GM21619 (cell line): ENCODE measurements around the gene SHISA9.

Experiments used
- ATAC-seq: cut with Tn5 transposase; IDR thresholded peaks from one replicate; pipeline ENCODE4 v1.9.1; 2021; ENCODE audit not compliant: unreplicated experiment

Gene SHISA9

GRCh38 chr16:13064821-13065220 is 163.4 kb downstream of the SHISA9 start:
- ATAC-seq, result no peak

GRCh38 chr16:13067648-13068047 is 166.2 kb downstream of the SHISA9 start:
- no peak for ATAC-seq

GRCh38 chr16:13068912-13069583 is 167.7 kb downstream of the SHISA9 start:
- no peak for ATAC-seq

- ATAC-seq, result no peak
Measured at GRCh38 chr16:13070268-13070667, 168.9 kb downstream of the SHISA9 start.

- ATAC-seq, result no peak
Measured at GRCh38 chr16:13076878-13077277, 175.5 kb downstream of the SHISA9 start.

GRCh38 chr16:13077816-13078215 is 176.4 kb downstream of the SHISA9 start:
- no peak for ATAC-seq

GRCh38 chr16:13080531-13080930 is 179.1 kb downstream of the SHISA9 start:
- ATAC-seq, result no peak

GRCh38 chr16:13081825-13082331 is 180.5 kb downstream of the SHISA9 start:
- no peak for ATAC-seq

- ATAC-seq, result no peak
Measured at GRCh38 chr16:13083681-13084080, 182.3 kb downstream of the SHISA9 start.

GRCh38 chr16:13084331-13084730 is 182.9 kb downstream of the SHISA9 start:
- no peak for ATAC-seq

GRCh38 chr16:13093661-13094060 is 192.3 kb downstream of the SHISA9 start:
- no peak for ATAC-seq

- ATAC-seq, result no peak
Measured at GRCh38 chr16:13095061-13095460, 193.7 kb downstream of the SHISA9 start.

- ATAC-seq, result no peak
Measured at GRCh38 chr16:13098536-13098935, 197.1 kb downstream of the SHISA9 start.

- ATAC-seq, result no peak
Measured at GRCh38 chr16:13099822-13100221, 198.4 kb downstream of the SHISA9 start.

- ATAC-seq, result no peak
Measured at GRCh38 chr16:13100970-13101369, 199.6 kb downstream of the SHISA9 start.

- no peak for ATAC-seq
Measured at GRCh38 chr16:13101828-13102227, 200.4 kb downstream of the SHISA9 start.

- no peak for ATAC-seq
Measured at GRCh38 chr16:13102401-13102800, 201.0 kb downstream of the SHISA9 start.

- ATAC-seq, result no peak
Measured at GRCh38 chr16:13103831-13104530, 202.6 kb downstream of the SHISA9 start.

- ATAC-seq, result no peak
Measured at GRCh38 chr16:13104772-13105171, 203.4 kb downstream of the SHISA9 start.

- ATAC-seq, result no peak
Measured at GRCh38 chr16:13105427-13105826, 204.0 kb downstream of the SHISA9 start.

GRCh38 chr16:13106464-13106863 is 205.1 kb downstream of the SHISA9 start:
- ATAC-seq, result no peak

GRCh38 chr16:13108126-13108525 is 206.7 kb downstream of the SHISA9 start:
- no peak for ATAC-seq
